ENCODE data around the gene MRTFA. TPM values are rescaled to one million over a fixed set of nuclear protein-coding genes. Genes with fewer than 3 reads are reported as not detected.

MRTFA gene
- total RNA-seq, 4 donors from 2014 or later, result 32.6 to 173 (median 76.1) TPM

GRCh38 chr22:40674274-40674673 is 37.8 kb upstream of the MRTFA start:
- TF ChIP-seq POLR2A (IDR thresholded peaks at IDR 0.05) (no peak), CTCF (IDR thresholded peaks at IDR 0.05) (no peak)
- intact Hi-C loops (cut with DNase I; ENCODE audit: low total_unique reads), result no loop called here
- Histone ChIP-seq H3K27ac (no peak overlapping the region), H3K4me3 (no peak overlapping the region), H3K27me3 (no peaks in the 10 kb centered on the region), H3K9me3 (no peaks in the 10 kb centered on the region), H3K36me3 (no peaks in the 10 kb centered on the region), H3K4me1 (no peaks in the 10 kb centered on the region)
- DNase-seq, result no peak

DNA sequence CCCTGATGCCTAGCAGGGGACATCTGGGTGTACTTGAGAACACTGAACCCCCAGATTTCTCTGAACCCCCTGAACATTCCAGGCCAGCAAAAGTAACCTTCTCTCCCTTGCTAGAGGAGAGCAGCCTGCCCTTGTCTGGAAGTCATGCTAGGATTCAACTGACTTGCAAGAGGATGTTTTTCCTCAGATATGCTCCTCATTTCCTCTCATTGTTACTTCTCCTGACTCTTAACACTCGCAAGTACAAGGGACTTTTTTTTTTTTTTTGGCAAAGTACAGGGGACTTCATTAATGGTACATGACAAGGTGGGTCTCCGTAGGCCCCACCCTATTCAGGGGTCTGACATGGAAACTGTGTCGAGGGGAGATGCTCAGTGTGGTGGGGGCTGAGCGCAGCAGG is 36.5 kb upstream of the MRTFA start:
- H3K27ac ChIP-seq, result no peak overlapping the region
- intact Hi-C loops (cut with DNase I; ENCODE audit: low total_unique reads), result no loop called here

DNA sequence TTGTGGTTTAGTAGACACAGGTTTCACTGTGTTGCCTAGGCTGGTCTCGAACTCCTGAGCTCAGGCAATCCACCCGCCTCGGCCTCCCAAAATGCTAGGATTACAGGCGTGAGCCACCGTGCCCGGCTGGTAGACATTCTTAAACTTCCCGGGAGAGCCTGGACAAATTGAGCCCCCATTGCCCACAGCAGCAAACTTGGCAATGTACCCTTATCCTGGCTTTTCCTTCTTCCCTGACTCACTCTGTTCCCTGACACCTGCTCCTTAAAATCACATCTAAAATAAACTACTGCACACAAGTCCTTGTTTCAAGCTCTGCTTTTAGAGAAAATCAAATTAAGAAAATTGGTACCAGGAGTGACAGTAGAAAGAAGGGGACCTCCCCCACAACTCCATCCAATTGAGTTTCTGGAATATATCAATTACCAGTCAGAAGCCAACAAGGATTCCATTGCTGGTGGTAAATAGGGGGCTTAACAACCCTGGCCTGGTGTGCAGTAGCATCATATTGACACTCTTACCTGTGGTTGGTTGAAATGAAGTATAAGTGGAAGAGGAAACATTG is 35.4 kb upstream of the MRTFA start:
- DNase-seq, result no peak
- intact Hi-C loops (cut with DNase I; ENCODE audit: low total_unique reads), result no loop called here
- Histone ChIP-seq H3K9me3 (no peaks in the 10 kb centered on the region), H3K36me3 (no peaks in the 10 kb centered on the region), H3K4me1 (peaks cover 0 to under 1% of the 10 kb centered on the region in 2 donors), H3K27me3 (no peaks in the 10 kb centered on the region), H3K4me3 (no peak overlapping the region), H3K27ac (no peak overlapping the region)
- TF ChIP-seq POLR2A (IDR thresholded peaks at IDR 0.05) (no peak), CTCF (IDR thresholded peaks at IDR 0.05) (no peak)

More for the DNA sequence above, 36.5 kb upstream of the MRTFA start:
- Histone ChIP-seq H3K36me3 (no peaks in the 10 kb centered on the region), H3K4me1 (no peaks in the 10 kb centered on the region), H3K4me3 (no peak overlapping the region), H3K9me3 (no peaks in the 10 kb centered on the region), H3K27me3 (no peaks in the 10 kb centered on the region)
- no peak for TF ChIP-seq POLR2A (IDR thresholded peaks at IDR 0.05)
- TF ChIP-seq CTCF (IDR thresholded peaks at IDR 0.05), result no peak
- no peak for DNase-seq

DNA sequence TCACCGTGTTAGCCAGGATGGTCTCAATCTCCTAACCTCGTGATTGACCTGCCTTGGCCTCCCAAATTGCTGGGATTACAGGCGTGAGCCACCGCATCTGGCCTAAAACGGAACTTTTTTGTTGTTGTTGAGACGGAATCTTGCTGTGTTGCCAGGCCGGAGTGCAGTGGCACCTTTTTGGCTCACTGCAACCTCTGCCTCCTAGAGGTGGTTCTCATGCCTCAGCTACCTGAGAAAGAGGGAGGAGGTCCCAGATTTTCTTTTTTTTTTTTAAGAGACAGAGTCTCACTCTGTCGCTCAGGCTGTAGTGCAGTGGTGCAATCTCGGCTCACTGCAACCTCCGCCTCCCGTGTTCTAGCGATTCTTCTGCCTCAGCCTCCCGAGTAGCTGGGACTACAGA is 34.9 kb upstream of the MRTFA start:
- Histone ChIP-seq H3K4me1 (peaks cover 0 to 5% of the 10 kb centered on the region in 2 donors), H3K27me3 (no peaks in the 10 kb centered on the region), H3K4me3 (no peak overlapping the region), H3K36me3 (no peaks in the 10 kb centered on the region), H3K9me3 (no peaks in the 10 kb centered on the region), H3K27ac (no peak overlapping the region)
- DNase-seq, result no peak
- TF ChIP-seq POLR2A (IDR thresholded peaks at IDR 0.05) (no peak), CTCF (IDR thresholded peaks at IDR 0.05) (no peak)
- intact Hi-C loops (cut with DNase I; ENCODE audit: low total_unique reads), result no loop called here

- Histone ChIP-seq H3K9me3 (no peaks in the 10 kb centered on the region), H3K27ac (no peak overlapping the region), H3K36me3 (no peaks in the 10 kb centered on the region), H3K27me3 (no peaks in the 10 kb centered on the region), H3K4me3 (no peak overlapping the region), H3K4me1 (peaks cover 5 to 6% of the 10 kb centered on the region in 2 donors)
- no peak for DNase-seq
- intact Hi-C loops (cut with DNase I; ENCODE audit: low total_unique reads), result no loop called here
- no peak for TF ChIP-seq CTCF (IDR thresholded peaks at IDR 0.05)
- no peak for TF ChIP-seq POLR2A (IDR thresholded peaks at IDR 0.05)
Observed at GRCh38 chr22:40670058-40670457, 33.5 kb upstream of the MRTFA start.

Measured in uterus (tissue), 4 donors.